Lung microvascular endothelial cell (primary cell): Measurements from ENCODE around the gene DBNDD1. TPM values are rescaled to one million over a fixed set of nuclear protein-coding genes. Genes with fewer than 3 reads are reported as not detected.
"Not testable (repeated sequence)": the region's sequence is repeated elsewhere in the genome, so short reads cannot be mapped to it uniquely, and the experiment has no call there.

Experiments
- DNase-seq, 2 donors: peaks; one replicate each; pipeline versions ENCODE4 v3.0.0 to v3.0.0-alpha.2; 2010; ENCODE audit warnings: low read depth in 2 of 2
- total RNA-seq: library from RNA; depleted of rRNA; stranded (reverse); fragments of >200 nt; gene quantifications from 2 replicates; pipeline ENCODE4 v1.2.1, GENCODE V29; 2014

DBNDD1 gene
- total RNA-seq, 1 donor from 2014 or later: 11.5 TPM

DNA sequence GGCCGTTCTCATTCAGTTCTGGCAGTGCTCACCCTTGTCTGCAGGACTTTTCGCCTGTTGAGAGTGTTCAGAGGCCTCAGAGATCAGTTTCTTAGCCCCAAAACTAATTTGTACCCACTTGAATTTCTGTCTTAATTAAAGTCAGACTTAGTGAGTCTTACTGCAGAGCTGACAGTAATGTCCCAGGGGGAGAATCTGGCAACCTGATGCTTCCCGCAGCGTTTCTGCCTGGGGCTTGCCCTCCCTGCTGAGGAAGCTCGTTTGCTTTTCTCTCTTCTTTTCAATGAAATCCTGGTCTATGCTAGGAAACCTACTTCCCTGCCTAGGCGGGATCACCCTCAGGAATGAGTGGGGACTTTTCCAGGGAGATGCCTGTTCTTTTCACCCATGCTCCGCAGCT, 25.3 kb downstream of the DBNDD1 start:
- DNase-seq: no peak

DNA sequence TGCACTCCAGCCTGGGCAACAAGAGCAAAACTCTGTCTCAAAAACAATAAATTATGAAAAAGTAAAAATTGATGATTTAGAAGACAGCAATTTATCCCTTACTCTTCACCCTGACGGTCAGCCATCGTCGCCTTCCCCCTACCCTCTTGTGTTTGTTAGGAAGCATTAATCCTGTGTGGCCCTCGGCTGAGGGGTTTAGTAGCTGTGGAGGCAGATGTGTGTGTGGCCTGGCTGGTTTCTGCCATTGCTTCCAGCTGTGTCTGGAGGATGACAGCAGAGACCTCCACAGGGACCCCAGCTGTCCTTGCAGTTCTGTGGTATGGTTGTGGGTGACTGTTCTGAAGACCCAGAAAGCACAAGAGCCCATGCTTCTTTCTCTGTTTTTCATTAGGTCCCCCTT, 25.9 kb downstream of the DBNDD1 start:
- no peak for DNase-seq

DNA sequence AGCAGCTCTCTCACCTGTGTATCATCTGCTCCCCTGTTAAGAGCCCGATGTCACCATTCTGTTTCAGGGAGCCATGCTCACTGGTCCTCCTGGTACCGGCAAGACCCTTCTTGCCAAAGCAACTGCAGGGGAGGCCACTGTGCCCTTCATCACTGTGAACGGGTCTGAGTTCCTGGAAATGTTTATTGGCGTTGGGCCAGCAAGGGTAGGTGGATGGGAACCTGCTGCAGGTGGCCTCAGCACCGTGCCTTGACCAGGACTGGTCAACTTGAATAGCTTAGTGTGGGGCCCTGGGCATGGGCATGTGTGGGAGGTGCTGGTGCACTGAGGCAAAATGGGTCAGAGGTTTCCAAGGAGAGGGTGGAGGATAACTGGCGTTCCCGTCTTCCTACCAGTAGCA, 28.5 kb downstream of the DBNDD1 start:
- DNase-seq: no peak

DNA sequence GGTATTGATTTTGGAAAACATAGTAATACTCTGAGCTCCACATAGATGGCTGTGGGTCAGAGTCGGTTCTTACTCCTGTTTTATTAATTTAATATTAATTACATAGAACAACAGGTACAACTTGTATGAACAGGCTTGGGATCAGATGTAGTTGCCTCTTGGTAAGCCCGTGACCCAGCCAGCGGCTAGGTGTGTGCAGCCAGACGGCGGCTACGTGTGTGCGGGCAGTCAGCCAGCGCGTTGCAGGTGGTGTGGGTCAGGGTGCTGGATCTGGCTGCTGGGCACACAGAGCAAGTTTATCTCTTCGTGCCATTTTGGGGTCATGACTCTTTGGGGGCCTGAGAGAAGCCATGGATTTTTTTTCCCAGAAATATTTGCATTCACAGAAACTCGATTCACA, 30.3 kb downstream of the DBNDD1 start:
- no peak for DNase-seq

DNA sequence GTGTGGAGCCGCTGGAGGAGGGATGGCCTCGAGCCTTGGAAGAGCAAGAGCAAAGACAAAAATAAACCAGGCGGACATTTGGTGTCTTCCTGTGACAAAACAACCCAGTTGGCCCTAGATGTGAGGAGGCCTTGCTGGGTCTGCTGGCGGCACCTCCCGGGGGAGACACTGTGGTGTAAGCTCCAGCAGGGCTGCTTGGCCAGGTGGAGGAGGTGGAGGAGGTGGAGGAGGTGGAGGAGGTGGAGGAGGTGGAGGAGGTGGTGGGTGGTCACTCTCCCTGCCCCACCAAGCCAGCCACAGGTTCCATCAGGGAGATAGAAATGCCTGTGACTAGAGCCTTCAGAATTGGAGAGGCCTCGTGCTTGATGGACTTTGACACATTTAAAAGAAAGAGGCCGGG, 32.1 kb downstream of the DBNDD1 start:
- DNase-seq: no peak

DNA sequence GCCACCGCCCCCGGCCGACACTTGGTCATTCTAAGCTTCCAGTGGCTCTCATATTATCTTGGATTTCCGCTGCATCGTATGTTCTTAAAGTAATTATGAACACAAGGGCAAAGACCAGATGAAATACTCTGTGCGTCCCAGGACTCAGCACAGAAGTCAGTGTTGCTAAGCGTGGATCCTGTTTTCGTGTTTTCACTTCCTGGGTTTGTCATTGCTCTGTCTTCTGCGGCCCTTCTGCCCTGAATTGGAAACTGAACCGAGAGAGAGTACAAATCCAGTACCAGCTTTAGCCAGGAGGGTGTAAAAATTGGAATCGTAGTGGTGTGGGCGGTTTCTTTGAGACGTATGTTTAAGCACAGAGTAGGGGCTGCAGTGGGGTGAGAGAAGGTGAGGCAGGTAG, 32.7 kb downstream of the DBNDD1 start:
- DNase-seq: no peak

DNA sequence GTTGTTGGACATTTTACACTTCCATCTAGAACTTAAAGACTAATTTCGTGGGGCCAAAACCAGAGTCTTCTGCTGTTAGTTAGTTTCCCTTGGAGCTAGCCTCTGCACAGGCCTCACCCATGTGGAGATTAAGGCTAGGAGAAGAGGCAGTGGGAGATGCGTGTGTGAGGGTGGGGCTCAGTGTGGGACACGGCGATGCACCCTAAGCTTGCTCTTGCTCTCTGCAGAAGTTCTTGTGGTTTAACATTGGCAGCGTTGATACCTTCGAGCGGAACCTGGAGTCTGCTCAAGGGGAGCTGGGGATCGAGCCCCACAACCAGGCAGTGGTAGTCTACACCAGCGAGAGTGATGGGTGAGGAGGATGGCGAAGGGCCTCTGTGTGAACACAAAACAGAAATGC, 34.0 kb downstream of the DBNDD1 start:
- no peak for DNase-seq

DNA sequence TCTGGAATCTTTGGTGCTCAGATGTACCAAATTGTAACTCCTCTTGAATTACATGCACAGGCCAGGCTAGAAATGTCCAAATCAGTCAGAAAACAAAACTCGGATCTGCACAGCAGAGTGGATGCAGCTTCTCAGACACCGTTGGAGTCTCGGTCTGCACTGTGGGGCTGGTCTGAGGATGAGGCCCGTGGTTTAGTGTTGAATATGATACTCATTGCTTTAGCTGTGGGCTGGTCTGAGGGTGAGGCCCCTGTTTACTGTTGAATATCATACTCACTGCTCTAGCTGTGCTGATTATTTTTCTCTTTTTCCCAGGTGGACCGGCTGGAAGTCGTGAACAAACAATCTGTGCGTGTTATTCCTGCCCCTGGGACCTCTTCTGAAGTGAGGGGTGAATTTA, 35.0 kb downstream of the DBNDD1 start:
- no peak for DNase-seq

DNA sequence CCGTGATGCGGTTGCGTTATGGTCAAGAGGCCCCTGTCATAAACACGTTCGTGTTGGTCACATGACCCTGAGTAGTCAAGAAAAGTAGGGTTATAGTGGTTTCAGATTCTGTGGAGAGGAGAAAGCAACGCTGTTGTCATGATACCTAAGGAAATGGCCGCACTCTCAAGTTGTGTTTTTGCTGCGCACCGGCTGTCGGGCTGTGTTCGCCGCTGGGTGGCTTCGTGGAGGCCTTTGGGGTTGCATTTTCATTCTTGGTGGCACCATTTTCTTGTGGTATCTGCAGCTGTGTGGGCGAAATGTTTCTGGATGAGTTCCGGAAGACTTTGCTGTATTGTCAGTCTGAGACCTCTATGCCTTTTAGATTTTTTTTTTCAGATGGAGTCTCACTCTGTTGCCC, 35.7 kb downstream of the DBNDD1 start:
- no peak for DNase-seq

DNA sequence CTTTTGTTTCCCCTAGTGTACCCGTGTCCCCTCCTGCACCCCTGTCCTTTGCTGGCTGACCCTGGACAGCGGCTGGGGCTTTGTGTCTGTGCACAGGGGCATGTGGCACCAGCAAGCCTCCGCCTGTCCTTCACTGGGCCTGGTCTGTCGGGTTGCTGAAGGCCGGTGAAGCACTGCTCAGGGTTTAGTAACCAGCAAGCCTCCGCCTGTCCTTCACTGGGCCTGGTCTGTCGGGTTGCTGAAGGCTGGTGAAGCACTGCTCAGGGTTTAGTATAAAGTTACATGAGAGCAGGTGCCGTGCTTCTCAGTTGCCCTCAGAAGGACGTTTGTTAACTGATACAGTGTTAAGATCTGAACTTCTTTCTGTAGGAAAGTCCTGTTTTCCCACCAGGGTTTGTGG, 36.9 kb downstream of the DBNDD1 start:
- no peak for DNase-seq

DNA sequence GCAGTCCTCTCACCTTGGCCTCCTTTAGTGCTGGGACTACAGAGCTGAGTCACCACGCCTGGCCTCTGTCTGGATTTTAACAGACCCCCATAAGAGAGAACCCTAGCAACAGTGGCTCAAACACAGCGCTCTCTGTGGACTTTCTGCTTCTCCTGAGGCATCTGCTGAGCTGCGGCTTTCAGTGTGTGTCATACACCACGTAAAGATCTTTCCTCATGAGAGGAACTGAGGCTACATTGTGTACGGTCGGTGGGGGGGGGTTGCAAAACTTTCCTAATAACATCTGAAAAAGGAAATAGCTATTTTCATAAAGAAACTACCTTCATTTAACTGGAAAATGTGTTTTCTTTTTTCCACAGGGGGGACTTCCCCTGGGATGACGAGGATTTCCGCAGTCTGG, 37.8 kb downstream of the DBNDD1 start:
- DNase-seq: peak in 1 of 2 donors; percentile 88

DNA sequence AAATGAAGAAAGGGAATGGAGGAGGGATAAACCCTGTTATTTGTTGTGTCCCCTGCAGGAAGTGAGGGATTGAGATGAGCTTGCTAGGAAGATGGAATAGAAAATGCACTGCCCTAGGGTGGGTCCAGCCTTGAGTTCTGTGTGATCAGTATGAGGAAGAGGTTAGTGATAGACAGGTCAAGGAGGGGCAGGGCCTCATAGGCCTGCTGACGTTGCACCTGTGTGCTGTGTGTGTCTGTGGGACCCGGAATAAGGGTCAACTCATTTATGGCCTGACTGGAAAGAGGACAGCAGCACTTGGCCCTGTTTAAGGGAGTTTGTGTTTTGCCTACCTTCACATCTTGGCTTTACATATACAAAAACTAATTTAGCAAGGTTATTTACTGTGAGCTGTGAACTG, 44.4 kb downstream of the DBNDD1 start:
- no peak for DNase-seq

DNA sequence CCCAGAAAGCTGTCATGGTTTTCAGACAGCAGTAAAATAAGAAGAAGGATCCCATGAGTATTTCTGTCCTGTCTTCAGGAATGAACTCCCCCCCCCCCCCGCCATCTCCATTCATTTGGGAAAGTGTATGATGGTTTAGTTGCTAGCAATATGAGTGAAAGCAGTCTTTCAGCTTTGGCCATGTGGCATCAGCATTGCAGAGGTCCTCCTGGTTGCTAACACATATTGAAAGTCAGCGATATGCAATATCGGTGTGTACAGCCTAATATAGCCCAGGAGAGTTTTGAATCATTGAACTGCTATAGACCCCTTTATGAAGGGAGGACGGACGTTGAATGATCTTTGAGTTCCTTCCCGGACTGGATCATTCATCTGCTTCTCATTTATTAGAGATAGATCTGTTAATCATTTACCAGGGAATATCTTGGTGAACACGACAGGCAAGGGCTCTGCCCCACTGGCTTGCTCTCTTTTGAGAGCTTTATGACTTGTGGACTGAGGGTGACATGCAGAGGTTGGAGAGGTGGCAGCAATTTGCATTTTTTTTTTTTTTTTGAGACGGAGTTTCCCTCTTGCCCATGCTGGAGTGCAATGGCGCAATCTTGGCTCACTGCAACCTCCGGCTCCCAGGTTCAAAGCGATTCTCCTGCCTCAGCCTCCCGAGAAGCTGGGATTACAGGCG, 45.5 kb downstream of the DBNDD1 start:
- DNase-seq: no peak

DNA sequence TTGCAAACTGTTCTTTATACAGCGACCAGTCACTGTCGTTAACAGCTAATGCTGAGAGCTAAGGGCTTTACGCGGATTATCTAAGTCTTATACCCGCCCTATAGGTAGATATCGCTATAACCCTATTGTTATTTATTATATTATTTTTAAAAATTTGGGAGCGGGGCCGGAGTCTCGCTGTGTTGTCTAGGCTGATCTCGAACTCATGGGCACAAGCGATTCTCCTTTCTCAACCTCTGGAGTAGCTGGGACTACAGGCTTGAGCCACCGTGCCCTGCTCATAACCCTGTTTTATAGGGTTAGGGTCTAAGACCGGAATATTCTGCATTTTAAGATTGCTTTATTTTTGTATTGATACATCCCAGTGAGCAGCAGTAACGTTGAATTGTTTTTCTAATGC, 46.0 kb downstream of the DBNDD1 start:
- DNase-seq: no peak

DNA sequence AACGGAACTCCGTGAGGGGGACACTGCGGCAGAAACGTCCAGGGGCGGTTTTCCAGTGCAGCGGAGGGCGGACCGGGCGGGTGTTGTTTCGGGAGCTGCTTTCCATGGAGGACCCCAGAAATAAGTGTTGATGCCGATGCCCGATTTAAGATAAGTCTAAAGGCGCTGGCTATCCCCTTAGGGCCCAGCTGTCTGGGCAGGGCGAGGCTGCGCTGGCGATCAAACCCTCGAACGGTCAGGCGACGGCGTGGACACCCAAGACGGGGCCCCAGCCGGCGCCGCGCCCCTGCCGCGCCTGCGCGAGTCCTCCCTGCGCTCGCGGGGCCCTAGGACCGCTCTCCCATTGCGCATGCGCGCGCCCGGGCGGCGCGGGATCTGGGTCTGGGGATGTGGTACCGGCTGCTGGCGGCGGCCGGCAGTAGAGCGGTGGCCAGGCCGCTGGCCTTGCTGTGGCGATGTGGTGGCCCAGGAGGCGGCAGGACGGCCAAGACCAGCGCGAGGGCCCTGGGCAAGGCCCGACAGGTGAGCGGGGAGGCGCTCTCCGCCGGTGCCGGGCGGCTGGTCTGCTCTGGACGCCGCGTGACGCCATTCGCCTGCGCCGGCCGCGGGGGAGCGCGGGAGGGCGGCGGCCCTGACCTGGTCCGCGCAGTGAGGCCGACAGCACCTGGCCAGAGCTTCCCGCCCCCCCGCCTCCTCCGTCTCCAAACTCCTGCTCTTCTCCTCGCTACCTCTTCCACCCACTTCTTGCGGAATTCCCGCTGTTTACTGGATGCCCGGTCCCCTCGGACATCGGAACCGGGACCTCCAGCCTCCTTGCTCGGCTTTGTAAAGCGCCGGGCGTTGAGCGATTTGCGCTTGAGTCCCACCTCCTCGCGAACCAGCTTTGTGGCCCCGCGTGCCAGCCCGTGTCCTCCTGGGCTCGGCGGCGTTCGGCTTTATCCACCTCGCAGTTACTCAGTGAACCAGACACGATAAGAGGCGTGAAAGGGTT, 46.7 kb downstream of the DBNDD1 start:
- peak; percentile 92 to 95 for DNase-seq

DNA sequence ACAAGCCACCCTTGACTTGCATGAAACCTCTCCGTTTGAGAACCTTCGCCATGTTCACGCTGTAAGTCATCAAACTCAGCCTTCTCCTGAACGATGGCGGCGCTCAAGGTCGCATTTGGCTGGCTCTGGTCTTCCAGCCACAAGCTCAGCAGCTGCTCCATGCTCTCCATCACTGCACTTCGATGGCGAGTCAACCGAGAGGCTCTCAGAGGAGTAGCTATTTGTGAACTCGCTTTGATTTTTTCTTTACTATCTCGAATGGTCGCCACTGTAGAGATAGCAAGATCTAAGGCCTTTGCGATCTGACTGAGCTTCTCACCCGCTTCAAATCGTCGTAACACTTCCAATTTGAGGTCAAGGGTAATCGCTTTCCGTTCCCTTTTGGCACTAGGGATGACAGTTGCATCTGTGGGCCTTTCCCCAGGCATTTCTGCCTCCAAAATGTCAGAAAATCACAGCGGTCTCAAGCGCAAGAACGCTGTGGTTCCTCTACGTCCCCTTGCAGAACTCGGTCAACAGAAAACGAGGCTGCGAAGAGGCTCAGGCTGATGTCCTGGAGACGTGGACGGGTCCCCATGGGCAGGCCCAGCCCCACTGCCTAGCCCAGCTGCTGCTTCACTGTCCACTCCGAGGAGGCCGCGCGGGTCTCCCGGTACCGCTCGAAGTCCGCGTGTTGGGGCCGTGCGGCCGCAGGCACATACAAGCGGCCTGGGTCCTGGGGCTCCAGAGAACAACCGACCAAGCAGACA, 47.6 kb downstream of the DBNDD1 start:
- no peak for DNase-seq

DNA sequence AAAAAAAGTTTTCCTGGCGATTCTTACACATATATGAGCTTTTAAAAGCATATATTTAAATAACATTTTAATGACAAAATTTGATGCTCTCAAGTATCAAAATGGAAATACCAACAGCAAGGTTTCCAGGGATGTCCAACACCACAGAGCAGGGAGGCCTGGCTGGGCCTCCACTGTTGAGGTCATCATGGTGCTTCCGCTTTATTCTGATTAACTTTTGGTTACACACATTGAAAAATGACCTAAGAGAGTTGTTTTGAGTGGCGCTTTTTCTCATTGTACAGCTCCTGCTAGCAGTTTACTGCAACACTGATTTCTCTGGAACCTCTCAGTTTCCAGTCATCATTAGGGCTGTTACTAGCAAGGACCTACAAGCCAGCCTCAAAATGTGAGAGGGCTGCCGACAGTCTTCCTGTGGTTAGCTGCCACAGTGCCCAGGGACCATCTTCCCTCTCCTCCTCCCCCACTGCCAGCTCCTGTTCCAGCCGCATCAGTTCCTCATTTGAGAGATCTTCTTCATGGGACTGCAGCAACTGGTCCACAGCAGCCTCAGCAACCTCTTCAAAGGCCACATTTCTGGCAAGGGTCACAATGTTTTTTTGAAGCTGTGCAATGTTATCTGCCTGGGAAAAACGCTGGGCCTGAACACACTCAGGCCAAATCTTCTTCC, 49.4 kb downstream of the DBNDD1 start:
- DNase-seq: no peak

DNA sequence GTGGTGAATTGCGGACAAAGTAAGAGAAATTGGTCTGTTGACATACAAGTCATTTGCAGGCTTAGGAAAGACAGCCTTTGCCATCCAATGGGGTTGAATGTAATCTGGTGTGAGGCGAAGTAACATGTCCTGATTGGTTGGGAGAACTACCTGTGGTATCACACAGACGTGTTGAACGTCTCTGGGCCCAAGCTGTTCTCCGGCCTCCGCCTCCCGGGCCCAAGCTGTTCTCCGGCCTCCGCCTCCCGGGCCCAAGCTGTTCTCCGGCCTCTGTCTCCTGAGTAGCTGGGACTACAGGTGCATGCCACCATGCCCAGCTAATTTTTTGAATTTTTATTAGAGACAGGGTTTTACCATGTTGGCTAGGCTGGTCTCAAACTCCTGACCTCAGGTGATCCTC, 51.2 kb downstream of the DBNDD1 start:
- DNase-seq: not testable (repeated sequence)

DNA sequence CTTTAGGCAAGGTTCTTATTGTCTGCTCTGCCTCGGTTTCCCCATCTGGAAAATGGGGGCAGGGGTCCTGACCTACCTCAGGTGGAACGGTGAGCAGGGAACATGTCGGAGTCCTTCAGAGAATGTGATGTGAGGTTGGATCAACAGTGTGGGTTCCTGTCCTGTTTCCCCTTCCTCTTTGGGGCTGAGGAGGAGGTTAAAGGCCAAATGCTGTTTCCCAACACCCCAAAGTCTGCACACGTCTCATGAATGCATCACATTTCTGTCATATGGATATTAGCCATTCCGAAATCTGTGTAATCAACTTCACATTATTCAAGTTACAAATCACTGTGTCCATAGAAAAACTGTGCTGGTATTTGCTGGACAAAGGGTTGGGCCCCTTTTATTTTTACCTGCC, 51.8 kb downstream of the DBNDD1 start:
- not testable (repeated sequence) for DNase-seq

DNA sequence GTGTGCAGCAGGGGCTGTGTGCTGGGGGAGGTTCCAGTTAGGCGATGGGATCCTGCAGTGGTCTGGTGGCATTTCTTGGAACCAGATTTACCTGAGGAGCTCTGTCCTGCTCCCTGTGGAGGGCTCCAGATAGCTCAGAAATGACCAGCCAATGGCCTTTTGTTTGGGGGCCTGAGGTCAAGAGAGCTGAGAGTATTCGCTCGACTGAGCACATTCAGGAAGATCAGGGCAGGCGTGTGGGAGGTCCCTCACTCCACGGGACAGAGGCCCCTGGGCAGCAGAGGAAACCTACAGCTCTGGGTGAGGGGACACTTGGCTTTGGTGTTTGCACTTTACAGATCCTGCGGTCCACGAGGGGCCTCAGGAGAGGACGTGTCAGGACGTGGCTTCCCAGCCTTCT, 52.5 kb downstream of the DBNDD1 start:
- no peak for DNase-seq

DNA sequence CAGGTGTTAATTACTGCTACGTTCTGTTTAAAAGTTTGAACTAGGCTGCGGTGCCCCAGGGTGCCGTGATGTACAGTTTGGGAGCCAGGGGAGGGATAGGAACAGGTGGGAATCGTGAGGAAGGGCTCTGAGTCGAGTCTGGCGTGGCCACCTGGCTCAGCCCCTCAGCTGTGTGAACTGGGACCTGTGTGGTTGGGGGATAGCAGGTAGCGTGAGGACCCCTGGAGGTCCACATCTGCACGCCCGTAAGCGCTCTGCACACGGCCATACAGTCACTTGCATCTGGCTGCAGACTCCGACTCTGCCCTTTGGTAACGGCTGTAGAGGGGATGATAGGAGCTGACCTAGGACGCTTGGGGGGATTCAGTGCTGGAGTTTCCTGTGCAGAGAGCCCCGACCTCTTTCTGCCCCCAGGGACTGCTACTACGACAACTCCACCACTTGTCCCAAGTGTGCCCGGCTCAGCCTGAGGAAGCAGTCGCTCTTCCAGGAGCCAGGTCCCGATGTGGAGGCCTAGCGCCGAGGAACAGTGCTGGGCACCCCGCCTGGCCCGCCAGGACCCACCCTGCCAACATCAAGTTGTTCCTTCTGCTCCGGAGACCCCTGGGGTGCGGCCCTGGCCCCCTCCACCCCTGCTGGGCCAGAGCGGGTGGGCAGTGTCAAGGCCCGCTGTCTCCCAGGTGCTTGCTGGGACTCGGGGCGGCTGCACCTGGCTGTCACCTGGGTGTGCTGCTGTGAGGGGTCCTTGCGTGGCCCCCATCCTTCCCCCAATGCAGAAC, 53.6 kb downstream of the DBNDD1 start:
- DNase-seq: no peak
